Measurements from ENCODE around the gene PSMA7.
A peak's percentile ranks its signal among the peaks of the same experiment; 100 is the strongest.
"Not testable (repeated sequence)": the region's sequence is repeated elsewhere in the genome, so short reads cannot be mapped to it uniquely, and the experiment has no call there.

Gene PSMA7

GRCh38 chr20:62149532-62150309 is 6.5 kb upstream of the PSMA7 start:
- TF ChIP-seq POLR2AphosphoS5 (IDR thresholded peaks at IDR 0.05; ENCODE audit: low read depth, low read length) (no peak), POLR2A (IDR thresholded peaks at IDR 0.05; ENCODE audit: low read depth, low read length) (no peak), TAF1 (IDR thresholded peaks at IDR 0.05; ENCODE audit: low read depth, low read length) (no peak), SPI1 (IDR thresholded peaks at IDR 0.05; ENCODE audit: low read depth, low read length) (no peak), POU2F2 (IDR thresholded peaks at IDR 0.05; ENCODE audit: low read depth, low read length) (no peak), PAX5 (IDR thresholded peaks at IDR 0.05; ENCODE audit: insufficient read depth, low read length, severe bottlenecking) (no peak)
- DNase-seq (ENCODE audit: insufficient read length, low spot score), result no peak
- no peak for FAIRE-seq

GRCh38 chr20:62148908-62149314 is 5.7 kb upstream of the PSMA7 start:
- DNase-seq (ENCODE audit: insufficient read length, low spot score), result no peak
- no peak for FAIRE-seq
- TF ChIP-seq POLR2A (IDR thresholded peaks at IDR 0.05; ENCODE audit: low read depth, low read length), result no peak
- no peak for TF ChIP-seq PAX5 (IDR thresholded peaks at IDR 0.05; ENCODE audit: insufficient read depth, low read length, severe bottlenecking)
- no peak for TF ChIP-seq POLR2AphosphoS5 (IDR thresholded peaks at IDR 0.05; ENCODE audit: low read depth, low read length)
- no peak for TF ChIP-seq POU2F2 (IDR thresholded peaks at IDR 0.05; ENCODE audit: low read depth, low read length)
- TF ChIP-seq TAF1 (IDR thresholded peaks at IDR 0.05; ENCODE audit: low read depth, low read length), result no peak
- no peak for TF ChIP-seq SPI1 (IDR thresholded peaks at IDR 0.05; ENCODE audit: low read depth, low read length)

- DNase-seq (ENCODE audit: insufficient read length, low spot score); FAIRE-seq: not testable (repeated sequence)
Measured at GRCh38 chr20:62148383-62148782, 5.2 kb upstream of the PSMA7 start.

- TF ChIP-seq PAX5 (IDR thresholded peaks at IDR 0.05; ENCODE audit: insufficient read depth, low read length, severe bottlenecking), result no peak
- no peak for TF ChIP-seq SPI1 (IDR thresholded peaks at IDR 0.05; ENCODE audit: low read depth, low read length)
- TF ChIP-seq POU2F2 (IDR thresholded peaks at IDR 0.05; ENCODE audit: low read depth, low read length), result no peak
- TF ChIP-seq POLR2AphosphoS5 (IDR thresholded peaks at IDR 0.05; ENCODE audit: low read depth, low read length), result no peak
- TF ChIP-seq TAF1 (IDR thresholded peaks at IDR 0.05; ENCODE audit: low read depth, low read length), result no peak
- TF ChIP-seq POLR2A (IDR thresholded peaks at IDR 0.05; ENCODE audit: low read depth, low read length), result no peak
- no peak for FAIRE-seq
Measured at GRCh38 chr20:62147528-62147927, 4.3 kb upstream of the PSMA7 start.

GRCh38 chr20:62147125-62147524 is 3.9 kb upstream of the PSMA7 start:
- DNase-seq (ENCODE audit: insufficient read length, low spot score) (no peak), FAIRE-seq (no peak)
- no peak for TF ChIP-seq SPI1 (IDR thresholded peaks at IDR 0.05; ENCODE audit: low read depth, low read length)
- no peak for TF ChIP-seq POLR2A (IDR thresholded peaks at IDR 0.05; ENCODE audit: low read depth, low read length)
- no peak for TF ChIP-seq POLR2AphosphoS5 (IDR thresholded peaks at IDR 0.05; ENCODE audit: low read depth, low read length)
- TF ChIP-seq TAF1 (IDR thresholded peaks at IDR 0.05; ENCODE audit: low read depth, low read length), result no peak
- TF ChIP-seq POU2F2 (IDR thresholded peaks at IDR 0.05; ENCODE audit: low read depth, low read length), result no peak
- no peak for TF ChIP-seq PAX5 (IDR thresholded peaks at IDR 0.05; ENCODE audit: insufficient read depth, low read length, severe bottlenecking)

More at GRCh38 chr20:62147528-62147927, 4.3 kb upstream of the PSMA7 start:
- no peak for DNase-seq (ENCODE audit: insufficient read length, low spot score)

GRCh38 chr20:62146019-62146755 is 3.0 kb upstream of the PSMA7 start:
- TF ChIP-seq TAF1 (IDR thresholded peaks at IDR 0.05; ENCODE audit: low read depth, low read length), result no peak
- DNase-seq (ENCODE audit: insufficient read length, low spot score) (no peak), FAIRE-seq (no peak)

GRCh38 chr20:62145688-62146018 is 2.5 kb upstream of the PSMA7 start:
- TF ChIP-seq POLR2A (IDR thresholded peaks at IDR 0.05; ENCODE audit: low read depth, low read length) (no peak), POU2F2 (IDR thresholded peaks at IDR 0.05; ENCODE audit: low read depth, low read length) (no peak), PAX5 (IDR thresholded peaks at IDR 0.05; ENCODE audit: insufficient read depth, low read length, severe bottlenecking) (no peak), POLR2AphosphoS5 (IDR thresholded peaks at IDR 0.05; ENCODE audit: low read depth, low read length) (no peak), TAF1 (IDR thresholded peaks at IDR 0.05; ENCODE audit: low read depth, low read length) (no peak), SPI1 (IDR thresholded peaks at IDR 0.05; ENCODE audit: low read depth, low read length) (no peak)
- DNase-seq (ENCODE audit: insufficient read length, low spot score) (no peak), FAIRE-seq (no peak)

- FAIRE-seq (peak; percentile 81), DNase-seq (ENCODE audit: insufficient read length, low spot score) (no peak)
- TF ChIP-seq POLR2A (IDR thresholded peaks at IDR 0.05; ENCODE audit: low read depth, low read length), result no peak
Measured at GRCh38 chr20:62143957-62144825, 997 bp upstream of the PSMA7 start.

- FAIRE-seq, result no peak
- DNase-seq (ENCODE audit: insufficient read length, low spot score), result no peak
- TF ChIP-seq POLR2AphosphoS5 (IDR thresholded peaks at IDR 0.05; ENCODE audit: low read depth, low read length) (no peak), POU2F2 (IDR thresholded peaks at IDR 0.05; ENCODE audit: low read depth, low read length) (no peak), TAF1 (IDR thresholded peaks at IDR 0.05; ENCODE audit: low read depth, low read length) (no peak), PAX5 (IDR thresholded peaks at IDR 0.05; ENCODE audit: insufficient read depth, low read length, severe bottlenecking) (no peak), POLR2A (IDR thresholded peaks at IDR 0.05; ENCODE audit: low read depth, low read length) (no peak), SPI1 (IDR thresholded peaks at IDR 0.05; ENCODE audit: low read depth, low read length) (no peak)
Measured at GRCh38 chr20:62142252-62143080, 728 bp downstream of the PSMA7 start.
